Activated naive CD8-positive, alpha-beta T cell (primary cell): Measurements from ENCODE around the gene MAG.

Experiments used
- H3K27ac Mint-ChIP-seq: one replicate; pipeline ENCODE4 v1.8.0; 2021; ENCODE audit warnings: mixed read lengths
- H3K27me3 Mint-ChIP-seq: one replicate; pipeline ENCODE4 v1.8.0; 2021; ENCODE audit warnings: mixed read lengths
- H3K36me3 Mint-ChIP-seq: one replicate; pipeline ENCODE4 v1.8.0; 2021; ENCODE audit warnings: mixed read lengths
- H3K4me1 Mint-ChIP-seq: one replicate; pipeline ENCODE4 v1.8.0; 2021; ENCODE audit warnings: low read depth, mixed read lengths
- H3K4me3 Mint-ChIP-seq: one replicate; pipeline ENCODE4 v1.8.0; 2021; ENCODE audit warnings: mild to moderate bottlenecking, mixed read lengths
- H3K9me3 Mint-ChIP-seq: one replicate; pipeline ENCODE4 v1.8.0; 2021; ENCODE audit warnings: low read depth, mixed read lengths

Gene MAG, protein sequence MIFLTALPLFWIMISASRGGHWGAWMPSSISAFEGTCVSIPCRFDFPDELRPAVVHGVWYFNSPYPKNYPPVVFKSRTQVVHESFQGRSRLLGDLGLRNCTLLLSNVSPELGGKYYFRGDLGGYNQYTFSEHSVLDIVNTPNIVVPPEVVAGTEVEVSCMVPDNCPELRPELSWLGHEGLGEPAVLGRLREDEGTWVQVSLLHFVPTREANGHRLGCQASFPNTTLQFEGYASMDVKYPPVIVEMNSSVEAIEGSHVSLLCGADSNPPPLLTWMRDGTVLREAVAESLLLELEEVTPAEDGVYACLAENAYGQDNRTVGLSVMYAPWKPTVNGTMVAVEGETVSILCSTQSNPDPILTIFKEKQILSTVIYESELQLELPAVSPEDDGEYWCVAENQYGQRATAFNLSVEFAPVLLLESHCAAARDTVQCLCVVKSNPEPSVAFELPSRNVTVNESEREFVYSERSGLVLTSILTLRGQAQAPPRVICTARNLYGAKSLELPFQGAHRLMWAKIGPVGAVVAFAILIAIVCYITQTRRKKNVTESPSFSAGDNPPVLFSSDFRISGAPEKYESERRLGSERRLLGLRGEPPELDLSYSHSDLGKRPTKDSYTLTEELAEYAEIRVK

DNA sequence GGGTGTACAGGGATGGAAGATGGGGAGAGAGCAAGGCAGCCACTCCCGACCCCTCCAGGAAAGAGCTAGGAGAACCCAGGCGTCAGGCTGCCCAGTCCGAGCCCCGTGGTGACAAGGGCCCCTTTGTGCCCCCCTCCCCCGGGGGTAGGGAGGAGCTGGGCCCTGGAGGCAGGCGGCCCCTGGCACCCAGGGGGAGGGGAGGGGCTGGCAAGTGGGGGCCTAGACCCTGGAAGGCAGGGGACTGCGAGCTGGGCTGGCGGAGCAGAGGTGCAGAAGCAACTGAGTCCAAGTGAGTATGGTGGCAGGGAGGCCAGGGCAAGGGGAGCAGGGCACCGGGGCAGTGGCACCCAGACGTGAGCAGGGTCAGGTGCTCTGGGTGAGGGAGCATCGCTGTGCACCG lies at the start of gene MAG:
Gene MAG, plus strand, starts transcription at position 246 of the 400 bp plus-strand sequence. CDS start 3,248 bp downstream, outside the sequence.
- peaks cover 6% of the 10 kb centered on the region for H3K4me1 Mint-ChIP-seq
- H3K36me3 Mint-ChIP-seq, result no peaks in the 10 kb centered on the region
- no peaks in the 10 kb centered on the region for H3K27me3 Mint-ChIP-seq
- no peaks in the 10 kb centered on the region for H3K9me3 Mint-ChIP-seq
- H3K27ac Mint-ChIP-seq, result no peak within 1 kb of the TSS
- H3K4me3 Mint-ChIP-seq, result no peak within 1 kb of the TSS

DNA sequence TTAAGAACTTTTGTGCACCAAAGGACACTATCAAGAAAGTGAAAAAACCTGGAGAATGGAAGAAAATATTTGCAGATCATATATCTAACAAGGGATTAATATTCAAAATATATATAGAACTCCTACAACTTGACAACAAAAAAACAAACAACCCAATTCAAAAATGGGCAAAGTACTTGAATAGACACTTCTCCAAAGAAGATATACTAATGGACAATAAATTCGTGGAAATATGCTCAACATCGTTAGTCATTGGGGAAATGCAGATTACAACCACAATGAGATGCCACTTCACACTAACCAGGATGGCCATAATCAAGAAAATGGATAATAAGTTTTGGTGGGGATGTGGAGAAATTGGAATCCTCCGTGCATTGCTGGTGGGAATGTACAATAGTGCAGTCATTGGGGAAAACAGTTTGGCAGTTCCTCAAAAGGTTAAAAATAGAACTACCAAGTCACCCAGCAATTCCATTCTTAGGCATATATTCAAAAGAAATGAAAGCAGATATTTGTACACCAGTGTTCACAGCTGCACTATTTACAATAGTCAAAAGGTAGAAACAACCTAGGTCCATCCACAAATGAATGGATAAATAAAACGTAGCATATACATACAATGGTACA lies 45.4 kb upstream of the MAG start:
- Mint-ChIP-seq H3K36me3 (peaks cover 4% of the 10 kb centered on the region), H3K27me3 (no peaks in the 10 kb centered on the region), H3K4me3 (peak overlapping the region; percentile 92), H3K4me1 (peaks cover 37% of the 10 kb centered on the region), H3K9me3 (peaks cover 10% of the 10 kb centered on the region), H3K27ac (no peak overlapping the region)

DNA sequence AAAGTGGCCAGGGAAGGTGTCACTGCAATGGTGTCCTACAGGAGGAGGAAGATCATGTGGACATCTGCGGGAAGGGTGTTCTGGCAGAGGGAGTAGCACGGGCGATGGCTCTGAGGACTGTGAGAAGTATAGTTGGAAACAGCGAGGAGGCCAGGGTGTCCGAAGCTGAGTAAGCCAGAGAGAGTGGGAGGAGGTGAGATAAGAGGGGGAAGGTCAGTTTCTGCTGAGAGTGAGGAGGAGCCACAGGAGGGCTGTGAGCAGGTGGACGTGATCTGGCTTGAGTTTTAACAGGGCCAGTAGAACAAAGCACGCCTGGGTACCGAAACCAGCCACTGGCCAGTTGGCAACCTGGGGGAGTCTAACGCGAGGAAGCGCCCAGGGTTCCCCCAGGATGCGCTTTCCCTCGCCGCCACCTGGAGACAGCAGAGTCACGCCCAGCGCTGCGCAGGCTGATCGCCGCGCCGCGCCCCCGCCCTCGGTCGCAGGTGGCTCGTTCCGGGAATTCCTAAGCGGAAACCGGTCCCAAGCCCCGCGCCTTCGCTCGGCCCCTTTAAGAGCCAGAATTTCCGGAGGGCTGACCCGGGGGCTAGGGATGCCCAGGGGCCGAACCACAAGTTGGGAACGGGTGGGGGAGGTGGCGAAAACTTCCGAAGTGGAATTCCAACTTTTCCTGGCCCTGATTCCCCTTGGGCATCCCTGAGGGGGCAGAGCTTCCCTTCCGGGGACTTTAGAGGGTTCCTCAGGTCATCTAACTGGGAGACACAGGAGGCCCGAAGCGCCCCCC lies 44.2 kb upstream of the MAG start:
- H3K4me1 Mint-ChIP-seq, result peaks cover 37% of the 10 kb centered on the region
- H3K4me3 Mint-ChIP-seq, result peak overlapping the region; percentile 92
- peaks cover 10% of the 10 kb centered on the region for H3K9me3 Mint-ChIP-seq
- peak overlapping the region; percentile 85 for H3K27ac Mint-ChIP-seq
- H3K36me3 Mint-ChIP-seq, result no peaks in the 10 kb centered on the region
- no peaks in the 10 kb centered on the region for H3K27me3 Mint-ChIP-seq

DNA sequence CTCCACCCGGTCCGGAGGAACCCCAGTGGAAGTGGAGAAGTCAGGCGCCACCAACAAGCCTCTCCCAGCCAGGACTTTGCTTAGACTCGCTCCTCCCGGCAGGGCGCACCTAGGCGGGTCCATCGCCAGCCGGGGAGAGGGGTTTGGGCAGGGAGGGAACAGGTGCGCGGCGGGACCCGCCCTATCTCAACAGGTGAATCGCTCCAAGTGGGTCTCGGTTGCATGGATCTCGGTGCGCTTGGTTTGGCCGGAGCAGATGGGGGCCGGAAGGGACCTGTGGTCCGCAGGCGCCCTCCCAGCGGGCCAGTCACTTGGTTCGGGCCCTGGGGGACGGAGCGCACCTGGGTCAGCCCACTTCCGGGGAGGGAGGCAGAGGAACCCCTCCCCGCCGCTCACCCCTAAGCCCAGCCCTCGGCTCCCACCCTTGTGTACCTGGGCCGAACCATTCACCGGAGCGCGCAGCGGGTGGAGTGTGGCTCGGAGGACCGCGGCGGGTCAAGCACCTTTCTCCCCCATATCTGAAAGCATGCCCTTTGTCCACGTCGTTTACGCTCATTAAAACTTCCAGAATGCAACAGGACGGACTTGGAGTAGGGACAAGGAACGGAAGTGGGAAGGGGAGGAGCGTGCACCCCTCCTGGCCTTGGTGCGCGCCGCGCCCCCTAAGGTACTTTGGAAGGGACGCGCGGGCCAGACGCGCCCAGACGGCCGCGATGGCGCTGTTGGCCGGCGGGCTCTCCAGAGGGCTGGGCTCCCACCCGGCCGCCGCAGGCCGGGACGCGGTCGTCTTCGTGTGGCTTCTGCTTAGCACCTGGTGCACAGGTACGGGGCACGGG lies 43.4 kb upstream of the MAG start, which contains the start of gene LSR:
Gene LSR, plus strand, starts transcription at position 693 of the 836 bp plus-strand sequence. Its CDS starts 21 bp downstream, at position 714.
- peaks cover 40% of the 10 kb centered on the region for H3K4me1 Mint-ChIP-seq
- no peaks in the 10 kb centered on the region for H3K27me3 Mint-ChIP-seq
- no peaks in the 10 kb centered on the region for H3K36me3 Mint-ChIP-seq
- H3K9me3 Mint-ChIP-seq, result peaks cover 4% of the 10 kb centered on the region
- peak within 1 kb of the TSS; percentile 89 for H3K27ac Mint-ChIP-seq
- H3K4me3 Mint-ChIP-seq, result peak within 1 kb of the TSS; percentile 92

DNA sequence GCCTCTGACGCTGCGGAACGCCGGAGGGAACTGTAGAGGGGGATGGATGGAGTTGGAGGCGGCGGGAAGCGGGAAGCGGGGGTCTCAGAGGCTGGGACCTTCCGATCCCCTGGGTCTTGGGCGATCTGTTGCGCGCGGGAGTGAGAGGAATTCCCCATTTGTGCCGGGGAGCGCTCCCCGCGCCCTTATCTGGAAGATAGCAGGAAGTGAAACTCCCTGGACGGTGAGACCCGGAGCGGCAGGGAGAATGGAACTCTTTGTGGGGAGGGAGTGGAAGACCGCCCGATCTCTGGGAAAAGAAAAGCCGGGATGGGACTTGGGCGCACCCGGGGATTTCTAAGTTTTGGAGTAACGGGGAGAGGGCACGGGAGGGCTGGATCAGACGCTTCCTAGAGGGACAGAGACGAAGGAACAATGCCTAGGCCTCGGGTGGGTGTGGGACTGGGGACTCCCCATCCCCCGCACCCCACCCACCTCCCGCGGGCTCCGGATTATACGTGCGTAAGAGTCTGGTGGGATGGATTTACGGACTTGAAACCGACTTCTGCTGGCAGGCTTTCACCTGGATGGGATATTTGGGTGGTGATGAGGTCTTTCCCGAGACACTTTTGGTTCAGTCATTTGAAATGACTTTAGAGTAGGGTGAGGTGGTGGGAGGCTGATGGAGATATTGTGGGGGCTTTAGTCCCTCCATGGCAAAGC lies 42.7 kb upstream of the MAG start:
- peak overlapping the region; percentile 89 for H3K27ac Mint-ChIP-seq
- H3K9me3 Mint-ChIP-seq, result no peaks in the 10 kb centered on the region
- peaks cover 40% of the 10 kb centered on the region for H3K4me1 Mint-ChIP-seq
- H3K36me3 Mint-ChIP-seq, result no peaks in the 10 kb centered on the region
- H3K4me3 Mint-ChIP-seq, result peak overlapping the region; percentile 92
- H3K27me3 Mint-ChIP-seq, result no peaks in the 10 kb centered on the region

DNA sequence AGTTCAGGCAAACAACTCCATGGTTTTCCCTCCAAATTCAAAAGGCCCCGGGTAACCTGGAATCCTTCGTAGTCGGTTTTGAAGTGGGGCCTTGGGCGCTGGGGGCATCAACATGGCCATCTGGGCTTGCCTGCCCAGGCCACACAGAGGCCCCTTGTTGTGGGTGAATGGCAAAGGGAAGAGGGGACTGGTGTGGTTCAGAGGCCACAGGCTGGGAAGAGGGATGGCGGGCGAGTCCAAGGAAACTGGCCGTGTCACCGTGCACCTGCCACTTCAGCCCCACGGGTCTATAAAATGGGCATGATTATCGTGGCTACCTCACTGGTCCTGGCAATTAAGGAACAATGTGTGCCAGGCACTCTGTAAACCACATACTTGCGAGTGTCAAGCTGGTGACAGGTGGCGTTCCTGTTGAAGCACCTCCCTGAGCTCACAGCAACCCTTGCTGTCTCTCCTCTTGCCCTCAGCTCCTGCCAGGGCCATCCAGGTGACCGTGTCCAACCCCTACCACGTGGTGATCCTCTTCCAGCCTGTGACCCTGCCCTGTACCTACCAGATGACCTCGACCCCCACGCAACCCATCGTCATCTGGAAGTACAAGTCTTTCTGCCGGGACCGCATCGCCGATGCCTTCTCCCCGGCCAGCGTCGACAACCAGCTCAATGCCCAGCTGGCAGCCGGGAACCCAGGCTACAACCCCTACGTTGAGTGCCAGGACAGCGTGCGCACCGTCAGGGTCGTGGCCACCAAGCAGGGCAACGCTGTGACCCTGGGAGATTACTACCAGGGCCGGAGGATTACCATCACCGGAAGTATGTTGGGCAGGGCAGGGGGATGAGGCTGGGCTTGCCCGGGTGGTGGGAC lies 41.9 kb upstream of the MAG start:
- Mint-ChIP-seq H3K4me1 (peaks cover 42% of the 10 kb centered on the region), H3K4me3 (peak overlapping the region; percentile 92), H3K36me3 (no peaks in the 10 kb centered on the region), H3K27ac (peak overlapping the region; percentile 70), H3K9me3 (no peaks in the 10 kb centered on the region), H3K27me3 (no peaks in the 10 kb centered on the region)

DNA sequence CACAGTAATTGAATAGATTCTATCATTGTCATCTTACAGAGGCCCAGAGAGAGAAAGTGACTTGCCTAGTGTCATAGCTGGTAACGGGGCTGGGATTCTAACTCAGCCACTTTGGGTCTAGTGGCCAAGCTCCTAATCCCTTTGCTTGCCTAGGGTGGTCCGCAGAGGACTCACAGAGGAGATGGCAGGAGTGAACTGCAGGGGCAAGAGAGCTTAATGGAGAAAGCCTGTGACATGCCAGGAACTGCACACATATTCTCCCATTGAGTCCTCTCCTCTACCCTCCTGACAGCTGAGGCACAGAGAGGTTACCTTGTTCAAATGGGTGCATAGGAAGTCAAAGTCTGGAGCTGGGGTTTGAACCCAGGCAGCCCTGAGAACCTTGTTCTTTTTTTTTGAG lies 40.5 kb upstream of the MAG start:
- H3K9me3 Mint-ChIP-seq, result no peaks in the 10 kb centered on the region
- no peak overlapping the region for H3K27ac Mint-ChIP-seq
- no peaks in the 10 kb centered on the region for H3K36me3 Mint-ChIP-seq
- no peak overlapping the region for H3K4me3 Mint-ChIP-seq
- H3K4me1 Mint-ChIP-seq, result peaks cover 51% of the 10 kb centered on the region
- no peaks in the 10 kb centered on the region for H3K27me3 Mint-ChIP-seq

DNA sequence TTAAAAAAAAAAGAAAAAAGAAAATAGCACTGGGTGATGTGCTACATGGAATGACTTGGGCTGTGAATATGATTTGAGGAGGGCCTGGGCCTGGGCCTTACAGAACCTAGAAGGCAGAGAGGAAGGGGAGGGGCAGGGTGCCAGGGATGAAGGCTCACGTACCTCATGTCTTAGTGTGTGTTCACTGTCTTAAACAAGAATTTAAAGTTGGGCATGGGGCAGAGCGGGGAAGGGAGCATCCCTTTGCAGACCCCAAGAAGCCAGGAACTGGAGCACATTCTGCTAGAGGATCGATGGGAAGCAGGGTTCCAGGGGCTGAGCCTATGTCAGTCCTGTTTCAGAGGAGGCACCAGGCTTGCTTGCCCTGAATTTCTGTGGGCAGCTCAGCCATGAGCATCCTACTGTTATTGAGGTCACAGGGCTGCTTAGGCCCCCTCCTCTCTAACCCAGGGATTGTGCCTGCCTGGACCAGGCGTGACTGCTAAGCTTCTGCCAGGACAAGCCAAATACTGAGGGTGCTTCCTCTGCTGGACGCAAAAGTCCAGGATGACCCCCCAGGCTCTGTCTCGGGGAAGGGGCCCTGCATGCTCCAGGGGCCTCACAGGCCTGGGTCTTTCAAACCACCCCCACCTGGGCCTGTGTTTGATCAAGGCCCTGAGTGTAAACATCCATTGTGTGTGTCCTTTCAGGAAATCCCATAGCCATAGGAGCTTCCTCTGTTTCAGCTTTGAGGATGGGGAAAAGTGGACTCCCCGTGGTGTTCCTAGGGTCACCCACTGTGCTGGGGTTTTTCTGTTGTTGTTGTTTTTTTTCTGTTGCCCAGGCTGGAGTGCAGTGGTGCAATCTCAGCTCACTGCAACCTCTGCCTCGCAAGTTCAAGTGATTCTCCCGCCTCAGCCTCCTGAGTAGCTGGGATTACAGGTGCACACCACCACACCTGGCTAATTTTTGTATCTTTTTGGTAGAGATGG lies 38.4 kb upstream of the MAG start:
- Mint-ChIP-seq H3K36me3 (no peaks in the 10 kb centered on the region), H3K4me1 (peaks cover 55% of the 10 kb centered on the region), H3K4me3 (no peak overlapping the region), H3K27ac (peak overlapping the region; percentile 7), H3K9me3 (no peaks in the 10 kb centered on the region), H3K27me3 (no peaks in the 10 kb centered on the region)

DNA sequence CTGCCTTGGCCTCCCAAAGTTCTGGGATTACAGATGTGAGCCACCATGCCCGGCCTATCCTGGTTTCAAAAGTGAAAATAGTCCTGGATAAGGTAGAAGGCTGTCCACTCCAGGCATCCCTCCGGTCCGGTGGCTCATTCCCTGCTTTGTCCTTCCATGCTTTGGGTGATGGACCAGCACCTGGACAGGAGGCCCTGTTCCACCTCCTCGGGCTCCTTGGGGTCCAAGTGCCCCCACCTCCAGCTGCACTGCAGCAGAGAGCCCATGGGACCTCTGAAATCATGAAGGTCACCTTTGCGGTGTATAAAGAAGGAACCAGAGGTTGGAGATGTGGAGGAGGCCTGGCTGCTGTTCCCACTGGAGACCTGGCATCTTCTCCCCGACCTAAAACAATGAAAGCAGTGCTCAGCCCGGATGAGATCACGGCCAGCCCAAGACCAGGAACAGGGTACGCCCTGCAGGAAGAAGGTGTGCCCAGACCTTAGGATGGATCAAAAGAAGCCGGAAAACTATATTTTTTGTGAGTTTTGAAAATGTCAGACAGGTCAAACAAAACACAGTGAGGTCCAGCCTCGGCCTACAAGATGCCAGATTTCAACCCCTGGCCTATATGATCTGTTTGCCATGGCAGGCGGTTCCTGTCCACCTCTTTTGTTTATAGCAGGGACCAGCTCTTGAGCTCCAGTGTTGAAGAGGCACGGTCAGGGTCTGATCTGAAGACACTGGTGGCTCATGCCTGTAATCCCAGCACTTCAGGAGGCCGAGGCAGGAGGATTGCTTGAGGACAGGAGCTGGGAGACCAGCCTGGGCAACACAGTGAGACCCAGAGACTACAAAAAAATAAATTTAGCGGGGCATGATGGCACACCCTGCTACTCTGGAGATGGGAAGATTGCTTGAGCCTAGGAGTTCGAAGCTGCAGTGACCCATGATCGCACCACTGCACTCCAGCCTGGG lies 37.3 kb upstream of the MAG start:
- H3K27ac Mint-ChIP-seq, result peak overlapping the region; percentile 64
- no peaks in the 10 kb centered on the region for H3K27me3 Mint-ChIP-seq
- no peaks in the 10 kb centered on the region for H3K36me3 Mint-ChIP-seq
- no peaks in the 10 kb centered on the region for H3K9me3 Mint-ChIP-seq
- H3K4me3 Mint-ChIP-seq, result no peak overlapping the region
- peaks cover 46% of the 10 kb centered on the region for H3K4me1 Mint-ChIP-seq

DNA sequence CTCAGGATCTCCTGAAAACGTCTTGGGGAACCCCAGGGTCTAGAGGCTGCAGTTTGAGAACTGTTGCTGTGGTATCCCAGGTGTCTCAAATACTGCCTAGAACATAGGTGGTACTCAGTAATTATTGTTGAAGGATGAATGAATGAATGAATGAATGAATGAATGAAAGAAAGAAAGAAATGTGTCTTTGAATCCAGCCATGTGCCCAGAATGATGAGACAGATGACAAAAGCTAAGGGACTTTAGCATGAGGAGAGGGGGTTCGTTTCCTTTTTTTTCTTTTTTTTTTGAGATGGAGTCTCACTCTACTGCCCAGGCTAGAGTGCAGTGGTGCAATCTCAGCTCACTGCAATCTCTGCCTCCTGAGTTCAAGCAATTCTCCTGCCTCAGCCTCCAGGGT lies 35.4 kb upstream of the MAG start:
- Mint-ChIP-seq H3K27me3 (no peaks in the 10 kb centered on the region), H3K4me3 (no peak overlapping the region), H3K36me3 (no peaks in the 10 kb centered on the region), H3K9me3 (no peaks in the 10 kb centered on the region), H3K27ac (peak overlapping the region; percentile 89), H3K4me1 (peaks cover 34% of the 10 kb centered on the region)

DNA sequence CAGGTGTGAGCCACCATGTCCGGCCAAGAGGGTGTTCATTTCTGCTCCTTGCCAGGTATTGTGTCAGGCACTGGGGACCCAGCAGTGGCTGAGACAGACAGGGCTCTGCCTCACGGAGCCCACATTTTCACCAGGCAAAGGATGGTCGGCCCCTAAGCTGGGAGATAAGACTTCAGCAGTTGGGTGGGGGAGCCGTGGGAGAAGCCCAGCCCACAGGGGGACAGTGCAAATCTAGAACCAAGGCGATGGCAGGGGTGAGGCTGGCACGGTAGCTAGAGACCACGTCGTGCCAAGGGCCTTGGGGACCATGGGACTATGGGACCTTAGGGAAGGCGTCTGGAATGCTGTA lies 34.9 kb upstream of the MAG start:
- no peaks in the 10 kb centered on the region for H3K9me3 Mint-ChIP-seq
- H3K36me3 Mint-ChIP-seq, result no peaks in the 10 kb centered on the region
- no peak overlapping the region for H3K4me3 Mint-ChIP-seq
- H3K4me1 Mint-ChIP-seq, result peaks cover 33% of the 10 kb centered on the region
- peak overlapping the region; percentile 54 for H3K27ac Mint-ChIP-seq
- no peaks in the 10 kb centered on the region for H3K27me3 Mint-ChIP-seq
